Neural cell (in vitro differentiated cells): Measurements from ENCODE around the gene PLXNA2. TPM values are rescaled to one million over a fixed set of nuclear protein-coding genes. Genes with fewer than 3 reads are reported as not detected.

Experiments
- H2AFZ ChIP-seq: fragments of 200-600, 300-800 bp; sonication (generic), shearing (Covaris generic); 2 replicates; pipeline ENCODE4 v1.6.0; 2014; ENCODE audit warnings: low read depth, mild to moderate bottlenecking, antibody characterized with exemption, low read length, moderate library complexity
- H3F3A ChIP-seq: fragments of 200-600 bp; shearing (Covaris generic); 2 replicates; pipeline ENCODE4 v1.6.1; 2016; ENCODE audit warnings: mild to moderate bottlenecking, moderate library complexity, mixed read lengths, antibody characterized with exemption, low read length; ENCODE audit not compliant: insufficient read depth, poor library complexity, severe bottlenecking
- H3K27ac ChIP-seq: fragments of 200-600, 300-800 bp; sonication (generic), shearing (Covaris generic); 2 replicates; pipeline ENCODE4 v1.5.1; 2014; ENCODE audit warnings: mild to moderate bottlenecking, low read length, moderate library complexity
- H3K27me3 ChIP-seq: fragments of 300-800, 200-600 bp; sonication (generic), shearing (Covaris generic); 2 replicates; pipeline ENCODE4 v1.6.0; 2014; ENCODE audit warnings: mild to moderate bottlenecking, low read depth, low read length, moderate library complexity; ENCODE audit not compliant: insufficient read depth
- H3K36me3 ChIP-seq: fragments of 300-800, 200-600 bp; sonication (generic), shearing (Covaris generic); 2 replicates; pipeline ENCODE4 v1.5.1; 2014; ENCODE audit warnings: mild to moderate bottlenecking, antibody characterized with exemption, low read length, moderate library complexity; ENCODE audit not compliant: insufficient read depth
- H3K4me2 ChIP-seq: fragments of 300-800, 200-600 bp; sonication (generic), shearing (Covaris generic); 2 replicates; pipeline ENCODE4 v1.6.0; 2014; ENCODE audit warnings: mild to moderate bottlenecking, low read length
- H3K4me3 ChIP-seq: fragments of 300-800, 200-600 bp; sonication (generic), shearing (Covaris generic); 2 replicates; pipeline ENCODE4 v1.5.1; 2014; ENCODE audit warnings: mild to moderate bottlenecking, low read length, moderate library complexity
- H3K79me2 ChIP-seq: fragments of 200-600 bp; shearing (Covaris generic); replicated peaks from 2 replicates; pipeline ENCODE4 v1.6.0; 2014; ENCODE audit warnings: mild to moderate bottlenecking, low read length, moderate library complexity; ENCODE audit not compliant: insufficient read depth
- H3K9ac ChIP-seq: fragments of 300-800, 200-600 bp; sonication (generic), shearing (Covaris generic); 2 replicates; pipeline ENCODE4 v1.6.1; 2016; ENCODE audit warnings: mild to moderate bottlenecking, low read length, mixed read lengths
- H3K9me2 ChIP-seq: fragments of 200-600 bp; shearing (Covaris generic); 2 replicates; pipeline ENCODE4 v1.6.1; 2016; ENCODE audit warnings: mild to moderate bottlenecking, low read length, mixed read lengths; ENCODE audit not compliant: insufficient read depth
- H3K9me3 ChIP-seq: fragments of 200-600, 300-800 bp; sonication (generic), shearing (Covaris generic); 2 replicates; pipeline ENCODE4 v1.6.1; 2016; ENCODE audit warnings: mild to moderate bottlenecking, mixed run types, low read length, moderate library complexity, mixed read lengths
- H4K20me1 ChIP-seq: fragments of 200-600 bp; shearing (Covaris generic); 2 replicates; pipeline ENCODE4 v1.6.1; 2016; ENCODE audit warnings: mild to moderate bottlenecking, mixed run types; ENCODE audit not compliant: insufficient read depth
- CTCF ChIP-seq: fragments of 450-650 bp; IDR thresholded peaks from 2 replicates; pipeline ENCODE4 v1.5.1; 2014; ENCODE audit warnings: antibody characterized with exemption, mild to moderate bottlenecking, moderate library complexity; ENCODE audit not compliant: poor library complexity, severe bottlenecking
- EP300 ChIP-seq: fragments of 450-650 bp; conservative IDR thresholded peaks from 2 replicates; pipeline ENCODE4 v1.6.1; 2014; ENCODE audit warnings: antibody characterized with exemption, mild to moderate bottlenecking, moderate library complexity; ENCODE audit not compliant: poor library complexity, severe bottlenecking
- EZH2 ChIP-seq: fragments of 200-600, 300-800 bp; shearing (Covaris generic), sonication (generic); IDR thresholded peaks from 2 replicates; pipeline ENCODE4 v1.6.1; 2014; ENCODE audit warnings: antibody characterized with exemption, low read length, borderline replicate concordance, mild to moderate bottlenecking; ENCODE audit not compliant: insufficient read depth, poor library complexity, severe bottlenecking
- MXI1 ChIP-seq: fragments of 450-650 bp; conservative IDR thresholded peaks from 2 replicates; pipeline ENCODE4 v1.6.1; 2014; ENCODE audit warnings: antibody characterized with exemption, mild to moderate bottlenecking; ENCODE audit not compliant: poor library complexity, severe bottlenecking
- POLR2AphosphoS5 ChIP-seq: IDR thresholded peaks from 2 replicates; pipeline ENCODE4 v1.6.1; 2012
- RAD21 ChIP-seq: fragments of 450-650 bp; conservative IDR thresholded peaks from 2 replicates; pipeline ENCODE4 v1.6.1; 2014; ENCODE audit warnings: antibody characterized with exemption, mild to moderate bottlenecking, moderate library complexity
- REST ChIP-seq: IDR thresholded peaks from 2 replicates; pipeline ENCODE4 v1.6.1; 2012; ENCODE audit warnings: borderline replicate concordance
- SMC3 ChIP-seq: fragments of 450-650 bp; conservative IDR thresholded peaks from 2 replicates; pipeline ENCODE4 v1.6.1; 2014; ENCODE audit warnings: antibody characterized with exemption, mild to moderate bottlenecking, moderate library complexity; ENCODE audit not compliant: poor library complexity
- TAF1 ChIP-seq: IDR thresholded peaks from 2 replicates; pipeline ENCODE4 v1.6.1; 2012; ENCODE audit warnings: low read depth
- polyA plus RNA-seq: library from polyadenylated mRNA; depleted of rRNA; stranded (reverse); fragments of >200 nt; gene quantifications from 2 replicates; pipeline ENCODE4 v1.2.3, GENCODE V29; 2014

PLXNA2 gene
- polyA plus RNA-seq, 1 donor from 2014 or later = 30.6 TPM

GRCh38 chr1:208118306-208118705 lies 125.9 kb downstream of the PLXNA2 start:
- no peaks in the 10 kb centered on the region for H3K9me3 ChIP-seq
- no peak overlapping the region for H2AFZ ChIP-seq
- no peak overlapping the region for H3K4me3 ChIP-seq
- no peaks in the 10 kb centered on the region for H3K27me3 ChIP-seq
- no peaks in the 10 kb centered on the region for H3K79me2 ChIP-seq
- TF ChIP-seq CTCF (no peak), TAF1 (no peak), SMC3 (no peak), EP300 (no peak), EZH2 (no peak), MXI1 (no peak), REST (no peak), POLR2AphosphoS5 (no peak), RAD21 (no peak)
- H3K9ac ChIP-seq = no peak overlapping the region
- no peak overlapping the region for H3K4me2 ChIP-seq
- H3F3A ChIP-seq = no peaks in the 10 kb centered on the region
- H4K20me1 ChIP-seq = no peaks in the 10 kb centered on the region
- H3K36me3 ChIP-seq = no peaks in the 10 kb centered on the region
- no peak overlapping the region for H3K27ac ChIP-seq
- no peaks in the 10 kb centered on the region for H3K9me2 ChIP-seq

- TF ChIP-seq EP300 = no peak
- no peak for TF ChIP-seq MXI1
- TF ChIP-seq CTCF = no peak
- TF ChIP-seq EZH2 = no peak
- TF ChIP-seq TAF1 = no peak
- TF ChIP-seq REST = no peak
- TF ChIP-seq POLR2AphosphoS5 = no peak
- no peak for TF ChIP-seq RAD21
- no peak for TF ChIP-seq SMC3
- H3K9ac ChIP-seq = no peak overlapping the region
- no peaks in the 10 kb centered on the region for H4K20me1 ChIP-seq
- H3F3A ChIP-seq = no peaks in the 10 kb centered on the region
- no peaks in the 10 kb centered on the region for H3K9me3 ChIP-seq
- no peaks in the 10 kb centered on the region for H3K9me2 ChIP-seq
- H3K4me3 ChIP-seq = no peak overlapping the region
- no peak overlapping the region for H3K4me2 ChIP-seq
- H3K36me3 ChIP-seq = no peaks in the 10 kb centered on the region
- H3K79me2 ChIP-seq = no peaks in the 10 kb centered on the region
- H3K27me3 ChIP-seq = no peaks in the 10 kb centered on the region
- no peak overlapping the region for H2AFZ ChIP-seq
- no peak overlapping the region for H3K27ac ChIP-seq
Observed at GRCh38 chr1:208117826-208118225, 126.4 kb downstream of the PLXNA2 start.
